Stimulated activated naive CD8-positive, alpha-beta T cell treated with anti-CD3 and anti-CD28 coated beads, Interleukin-15, Interleukin-2, amounts not matched to agents 100 ng/mL and 50 ng/mL, for 24 hours (primary cell): ENCODE measurements around the gene NFIL3.
"Not testable (repeated sequence)": the region's sequence is repeated elsewhere in the genome, so short reads cannot be mapped to it uniquely, and the experiment has no call there.

Experiments
- H3K27ac Mint-ChIP-seq: one replicate; pipeline ENCODE4 v1.8.0; 2021; ENCODE audit warnings: mild to moderate bottlenecking, mixed read lengths
- H3K27me3 Mint-ChIP-seq: one replicate; pipeline ENCODE4 v1.8.0; 2021; ENCODE audit warnings: mixed read lengths
- H3K36me3 Mint-ChIP-seq: one replicate; pipeline ENCODE4 v1.8.0; 2021; ENCODE audit warnings: low read depth, mixed read lengths
- H3K4me1 Mint-ChIP-seq: one replicate; pipeline ENCODE4 v1.8.0; 2021; ENCODE audit warnings: low read depth, mixed read lengths
- H3K4me3 Mint-ChIP-seq: one replicate; pipeline ENCODE4 v1.8.0; 2021; ENCODE audit warnings: mild to moderate bottlenecking, mixed read lengths
- H3K9me3 Mint-ChIP-seq: one replicate; pipeline ENCODE4 v1.8.0; 2021; ENCODE audit warnings: mixed read lengths

NFIL3 gene

GRCh38 chr9:91392435-91392834, 31.2 kb downstream of the NFIL3 start:
- H3K9me3 Mint-ChIP-seq, result no peaks in the 10 kb centered on the region
- no peaks in the 10 kb centered on the region for H3K27me3 Mint-ChIP-seq
- no peaks in the 10 kb centered on the region for H3K36me3 Mint-ChIP-seq
- H3K4me3 Mint-ChIP-seq, result no peak overlapping the region
- peaks cover 19% of the 10 kb centered on the region for H3K4me1 Mint-ChIP-seq
- H3K27ac Mint-ChIP-seq, result no peak overlapping the region

DNA sequence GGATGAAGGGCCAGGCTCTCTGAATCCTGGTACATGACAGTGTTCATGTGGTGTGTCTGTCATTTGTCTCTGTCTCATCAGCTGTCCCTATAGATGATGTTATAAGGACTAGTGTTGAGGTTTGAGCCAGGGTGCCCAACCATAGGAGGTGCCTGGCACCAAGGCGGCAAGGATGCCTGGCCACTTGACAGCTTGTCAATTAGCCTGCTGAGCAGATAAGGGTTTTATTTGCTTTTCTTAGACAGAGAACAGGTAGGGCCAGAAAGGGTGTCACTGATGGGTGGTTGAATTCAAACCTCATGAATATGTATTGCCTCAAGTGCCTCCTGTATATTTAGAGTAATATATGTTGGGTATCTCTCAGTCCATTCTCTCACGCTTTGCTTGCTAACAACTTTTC, 31.8 kb downstream of the NFIL3 start:
- Mint-ChIP-seq H3K9me3 (no peaks in the 10 kb centered on the region), H3K4me1 (peaks cover 19% of the 10 kb centered on the region), H3K27me3 (no peaks in the 10 kb centered on the region), H3K4me3 (no peak overlapping the region), H3K36me3 (no peaks in the 10 kb centered on the region), H3K27ac (no peak overlapping the region)

- no peak overlapping the region for H3K27ac Mint-ChIP-seq
These were observed 32.2 kb downstream of the NFIL3 start for GRCh38 chr9:91391412-91391811.

GRCh38 chr9:91389686-91390085, 33.9 kb downstream of the NFIL3 start:
- not testable (repeated sequence) for H3K36me3 Mint-ChIP-seq, H3K27ac Mint-ChIP-seq, H3K9me3 Mint-ChIP-seq, H3K4me1 Mint-ChIP-seq, H3K27me3 Mint-ChIP-seq, H3K4me3 Mint-ChIP-seq

More at GRCh38 chr9:91391412-91391811, 32.2 kb downstream of the NFIL3 start:
- H3K9me3 Mint-ChIP-seq, result no peaks in the 10 kb centered on the region
- H3K4me3 Mint-ChIP-seq, result no peak overlapping the region
- H3K4me1 Mint-ChIP-seq, result peaks cover 22% of the 10 kb centered on the region
- peaks cover 2% of the 10 kb centered on the region for H3K27me3 Mint-ChIP-seq
- no peaks in the 10 kb centered on the region for H3K36me3 Mint-ChIP-seq

DNA sequence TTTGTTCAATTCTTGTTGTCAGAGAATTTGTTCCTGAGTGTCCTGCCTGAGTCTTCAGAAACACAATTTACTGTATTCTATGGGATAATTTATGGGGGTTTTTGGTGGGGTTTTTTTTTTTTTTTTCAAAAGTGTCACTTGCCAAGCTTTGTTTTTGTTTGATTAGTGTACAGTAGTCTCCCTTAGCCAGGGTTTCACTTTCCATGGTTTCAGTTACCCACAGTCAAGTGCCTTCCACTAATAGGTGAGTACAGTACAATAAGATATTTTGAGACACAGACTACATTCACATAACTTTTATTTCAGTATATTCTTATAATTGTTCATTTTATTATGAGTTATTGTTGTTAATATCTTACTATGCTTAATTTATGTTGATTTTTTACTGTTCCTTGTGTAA, 36.9 kb downstream of the NFIL3 start:
- Mint-ChIP-seq H3K36me3 (no peaks in the 10 kb centered on the region), H3K27ac (no peak overlapping the region), H3K27me3 (peaks cover 5% of the 10 kb centered on the region), H3K9me3 (no peaks in the 10 kb centered on the region), H3K4me3 (no peak overlapping the region), H3K4me1 (peaks cover 5% of the 10 kb centered on the region)

DNA sequence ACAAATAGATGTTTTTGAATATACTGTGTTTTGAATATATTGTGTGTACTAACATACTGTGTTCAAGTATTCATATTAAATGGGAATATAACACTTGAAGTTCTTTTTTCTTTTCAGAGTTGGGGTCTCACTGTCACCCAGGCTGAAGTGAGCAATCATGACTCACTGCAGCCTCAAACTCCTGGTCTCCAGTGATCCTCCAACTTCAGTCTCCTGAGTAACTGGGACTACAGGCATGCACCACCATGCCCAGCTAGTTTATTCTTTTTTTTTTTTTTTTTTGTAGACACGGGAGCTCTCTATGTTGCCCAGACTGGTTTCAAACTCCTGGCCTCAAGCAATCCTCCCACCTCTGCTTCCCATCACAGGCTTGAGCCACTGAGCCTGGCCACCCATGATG, 38.7 kb downstream of the NFIL3 start:
- Mint-ChIP-seq H3K4me1 (peaks cover 5% of the 10 kb centered on the region), H3K9me3 (no peaks in the 10 kb centered on the region), H3K4me3 (no peak overlapping the region), H3K27ac (no peak overlapping the region), H3K36me3 (no peaks in the 10 kb centered on the region), H3K27me3 (peaks cover 17% of the 10 kb centered on the region)

- no peak overlapping the region for H3K27ac Mint-ChIP-seq
- peaks cover 5% of the 10 kb centered on the region for H3K4me1 Mint-ChIP-seq
- no peaks in the 10 kb centered on the region for H3K36me3 Mint-ChIP-seq
- H3K27me3 Mint-ChIP-seq, result peaks cover 17% of the 10 kb centered on the region
- no peak overlapping the region for H3K4me3 Mint-ChIP-seq
- no peaks in the 10 kb centered on the region for H3K9me3 Mint-ChIP-seq
These were observed 40.1 kb downstream of the NFIL3 start for GRCh38 chr9:91383577-91383976.

- Mint-ChIP-seq H3K27me3 (peaks cover 17% of the 10 kb centered on the region), H3K27ac (no peak overlapping the region), H3K4me3 (no peak overlapping the region), H3K9me3 (peaks cover 4% of the 10 kb centered on the region), H3K36me3 (peaks cover 4% of the 10 kb centered on the region), H3K4me1 (peaks cover 5% of the 10 kb centered on the region)
These were observed 41.3 kb downstream of the NFIL3 start for GRCh38 chr9:91382298-91382697.

GRCh38 chr9:91379426-91379825, 44.2 kb downstream of the NFIL3 start:
- Mint-ChIP-seq H3K27ac (no peak overlapping the region), H3K9me3 (peaks cover 4% of the 10 kb centered on the region), H3K4me1 (peaks cover 5% of the 10 kb centered on the region)

DNA sequence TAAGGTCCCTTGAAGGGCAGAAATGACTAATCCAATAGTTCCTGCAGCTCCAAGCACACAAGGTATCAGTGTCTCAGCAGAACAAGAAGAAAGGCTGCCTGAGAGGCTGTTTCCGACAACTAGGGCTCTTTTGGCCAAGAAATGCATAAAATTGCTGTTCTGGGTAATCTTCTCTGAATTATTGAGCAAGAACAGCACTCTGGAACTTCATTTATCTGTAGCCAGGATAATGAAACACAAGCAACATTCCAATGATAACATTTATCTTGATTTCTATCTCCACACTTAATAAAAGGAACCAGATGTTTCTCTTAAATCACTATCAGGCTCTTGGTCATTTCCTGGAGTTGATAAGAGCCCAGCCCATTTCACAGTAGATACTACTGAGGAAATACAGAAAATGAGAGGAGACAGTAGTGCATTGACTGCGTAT, 44.9 kb downstream of the NFIL3 start:
- Mint-ChIP-seq H3K27ac (no peak overlapping the region), H3K4me1 (peaks cover 5% of the 10 kb centered on the region), H3K27me3 (peaks cover 17% of the 10 kb centered on the region), H3K36me3 (peaks cover 4% of the 10 kb centered on the region), H3K4me3 (no peak overlapping the region), H3K9me3 (peaks cover 4% of the 10 kb centered on the region)

More at GRCh38 chr9:91379426-91379825, 44.2 kb downstream of the NFIL3 start:
- peaks cover 17% of the 10 kb centered on the region for H3K27me3 Mint-ChIP-seq
- peaks cover 4% of the 10 kb centered on the region for H3K36me3 Mint-ChIP-seq
- no peak overlapping the region for H3K4me3 Mint-ChIP-seq

- H3K36me3 Mint-ChIP-seq, H3K9me3 Mint-ChIP-seq, H3K27ac Mint-ChIP-seq, H3K4me1 Mint-ChIP-seq, H3K4me3 Mint-ChIP-seq: not testable (repeated sequence)
- peaks cover 17% of the 10 kb centered on the region for H3K27me3 Mint-ChIP-seq
These were observed 45.6 kb downstream of the NFIL3 start for GRCh38 chr9:91378054-91378453.

- Mint-ChIP-seq H3K27me3 (peaks cover 12% of the 10 kb centered on the region), H3K27ac (no peak overlapping the region), H3K36me3 (peaks cover 4% of the 10 kb centered on the region), H3K9me3 (peaks cover 4% of the 10 kb centered on the region), H3K4me1 (peaks cover 5% of the 10 kb centered on the region), H3K4me3 (no peak overlapping the region)
These were observed 47.4 kb downstream of the NFIL3 start for GRCh38 chr9:91376239-91376638.

GRCh38 chr9:91374939-91375338, 48.7 kb downstream of the NFIL3 start:
- Mint-ChIP-seq H3K4me3 (no peak overlapping the region), H3K27me3 (peaks cover 5% of the 10 kb centered on the region), H3K36me3 (peaks cover 4% of the 10 kb centered on the region), H3K27ac (no peak overlapping the region), H3K9me3 (peaks cover 4% of the 10 kb centered on the region), H3K4me1 (peaks cover 5% of the 10 kb centered on the region)

DNA sequence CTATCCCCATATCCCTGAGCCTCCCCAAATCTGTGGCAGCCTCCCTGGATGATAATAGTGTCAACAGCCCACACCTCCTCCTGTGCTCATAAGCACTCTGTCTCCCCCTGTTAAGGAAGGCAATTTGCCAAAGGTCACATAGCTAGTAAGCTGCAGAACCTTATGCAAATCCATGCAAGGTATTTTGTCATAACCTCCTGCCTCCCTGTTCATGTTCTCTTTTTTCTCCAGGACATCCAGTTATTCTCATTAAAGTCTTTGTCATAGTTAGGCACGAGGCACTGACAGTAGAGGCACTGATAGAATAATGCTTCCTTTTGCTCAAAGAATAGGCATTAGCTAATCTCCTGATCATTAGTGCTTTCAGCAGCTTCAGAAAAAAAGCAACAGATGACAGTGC, 51.7 kb downstream of the NFIL3 start:
- peaks cover 5% of the 10 kb centered on the region for H3K4me1 Mint-ChIP-seq
- no peaks in the 10 kb centered on the region for H3K9me3 Mint-ChIP-seq
- H3K4me3 Mint-ChIP-seq, result no peak overlapping the region
- peaks cover 21% of the 10 kb centered on the region for H3K27me3 Mint-ChIP-seq
- no peaks in the 10 kb centered on the region for H3K36me3 Mint-ChIP-seq
- H3K27ac Mint-ChIP-seq, result no peak overlapping the region

DNA sequence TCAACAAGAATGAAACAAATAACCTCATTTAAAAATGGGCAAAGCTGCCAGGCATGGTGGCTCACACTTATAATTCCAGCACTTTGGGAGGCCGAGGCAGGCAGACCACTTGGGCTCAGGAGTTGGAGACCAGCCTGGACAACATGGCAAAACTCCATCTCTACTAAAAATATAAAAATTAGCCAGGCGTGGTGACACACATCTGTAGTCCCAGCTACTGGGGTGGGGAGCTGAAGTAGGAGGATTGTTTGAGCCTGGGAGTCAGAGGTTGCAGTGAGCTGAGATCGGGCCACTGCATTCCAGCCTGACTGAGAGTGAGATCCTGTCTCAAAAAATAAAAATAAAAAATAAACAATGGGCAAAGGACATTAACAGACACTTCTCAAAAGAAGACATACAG, 53.6 kb downstream of the NFIL3 start:
- H3K4me3 Mint-ChIP-seq, H3K9me3 Mint-ChIP-seq, H3K27ac Mint-ChIP-seq, H3K36me3 Mint-ChIP-seq, H3K4me1 Mint-ChIP-seq: not testable (repeated sequence)
- peaks cover 17% of the 10 kb centered on the region for H3K27me3 Mint-ChIP-seq

GRCh38 chr9:91364702-91365101, 58.9 kb downstream of the NFIL3 start:
- Mint-ChIP-seq H3K9me3 (no peaks in the 10 kb centered on the region), H3K4me1 (peaks cover 19% of the 10 kb centered on the region), H3K4me3 (no peak overlapping the region), H3K27me3 (peaks cover 14% of the 10 kb centered on the region), H3K27ac (no peak overlapping the region), H3K36me3 (peaks cover 11% of the 10 kb centered on the region)
